Lung (tissue), 12 donors: ENCODE measurements around the gene GRK7. TPM values are rescaled to one million over a fixed set of nuclear protein-coding genes. Genes with fewer than 3 reads are reported as not detected.
"Not testable (repeated sequence)": the region's sequence is repeated elsewhere in the genome, so short reads cannot be mapped to it uniquely, and the experiment has no call there.

Experiments used
- ATAC-seq: fragments of 200-7000 bp; cut with Tn5 transposase; one replicate; pipeline ENCODE4 v1.9.1; 2020; ENCODE audit warnings: moderate number of reproducible peaks; ENCODE audit not compliant: insufficient read depth, low FRiP score
- DNase-seq, 3 donors: peaks; one replicate each; pipeline ENCODE4 v3.0.0-alpha.2; 2013 to 2017
- H3K27ac ChIP-seq, 2 donors: one replicate each; pipeline ENCODE4 v1.5.1; 2013; ENCODE audit warnings: mild to moderate bottlenecking in 2 of 2, moderate library complexity in 2 of 2, control low read depth in 1 of 2, inconsistent platforms in 1 of 2, low read depth in 1 of 2, low read length in 1 of 2
- H3K27me3 ChIP-seq, 3 donors: one replicate each; pipeline ENCODE4 v1.5.1; 2013; ENCODE audit warnings: low read length in 2 of 3; ENCODE audit not compliant: control insufficient read depth in 3 of 3, insufficient read depth in 3 of 3
- H3K36me3 ChIP-seq, 4 donors: one replicate each; pipeline ENCODE4 v1.5.1; 2013; ENCODE audit warnings: low read length in 4 of 4, mild to moderate bottlenecking in 1 of 4, moderate library complexity in 1 of 4; ENCODE audit not compliant: control insufficient read depth in 4 of 4, insufficient read depth in 4 of 4
- H3K4me1 ChIP-seq, 5 donors: one replicate each; pipeline ENCODE4 v1.5.1; 2013; ENCODE audit warnings: low read length in 5 of 5, mild to moderate bottlenecking in 2 of 5, moderate library complexity in 1 of 5; ENCODE audit not compliant: control insufficient read depth in 5 of 5, insufficient read depth in 5 of 5
- H3K4me3 ChIP-seq: one replicate; pipeline ENCODE4 v1.5.1; 2013; ENCODE audit warnings: mild to moderate bottlenecking, control low read depth, moderate library complexity
- H3K9ac ChIP-seq, 2 donors: one replicate each; pipeline ENCODE4 v1.5.1; 2013; ENCODE audit warnings: low read length in 2 of 2, control low read depth in 1 of 2; ENCODE audit not compliant: insufficient read depth in 1 of 2
- H3K9me3 ChIP-seq, 4 donors: one replicate each; pipeline ENCODE4 v1.5.1; 2013; ENCODE audit warnings: low read length in 3 of 4, mild to moderate bottlenecking in 1 of 4, moderate library complexity in 1 of 4; ENCODE audit not compliant: control insufficient read depth in 4 of 4, insufficient read depth in 3 of 4
- WGBS, 2 donors: extraction: QIAGEN DNeasy Blood & Tissue Kit; methylation state at CpG; one replicate each; pipeline ENCODE4 v1.1.7; 2013; 5-methylcytosine and 5-hydroxymethylcytosine counted together
- polyA plus RNA-seq, 2 donors: library from polyadenylated mRNA; stranded (reverse); fragments of 200-250 nt; gene quantifications; one replicate each; pipeline ENCODE4 v1.2.1, GENCODE V29; 2013
- total RNA-seq, 2 donors: library from RNA; depleted of rRNA in 1 of 2; stranded (reverse); fragments of >200 nt in 1 of 2; gene quantifications; one replicate each; pipeline ENCODE4 v1.2.1, GENCODE V29; 2014 to 2021
- TF ChIP-seq, protein P1 (sequence below): IDR thresholded peaks from 2 replicates; pipeline ENCODE4 v1.5.1; 2012; ENCODE audit warnings: mild to moderate bottlenecking; ENCODE audit errors: control extremely low read depth, extremely low read depth
- donor health status: control.
- donor health status: control.
- donor health status: Bipolar disorder and iron deficiency.
- donor health status: healthy.
- donor health status: DM: yes; HTN: yes; CAD: no.

Gene GRK7
- total and polyA plus RNA-seq, 4 donors = 0.06 to 0.12 (median 0.06) TPM; not detected in 1

DNA sequence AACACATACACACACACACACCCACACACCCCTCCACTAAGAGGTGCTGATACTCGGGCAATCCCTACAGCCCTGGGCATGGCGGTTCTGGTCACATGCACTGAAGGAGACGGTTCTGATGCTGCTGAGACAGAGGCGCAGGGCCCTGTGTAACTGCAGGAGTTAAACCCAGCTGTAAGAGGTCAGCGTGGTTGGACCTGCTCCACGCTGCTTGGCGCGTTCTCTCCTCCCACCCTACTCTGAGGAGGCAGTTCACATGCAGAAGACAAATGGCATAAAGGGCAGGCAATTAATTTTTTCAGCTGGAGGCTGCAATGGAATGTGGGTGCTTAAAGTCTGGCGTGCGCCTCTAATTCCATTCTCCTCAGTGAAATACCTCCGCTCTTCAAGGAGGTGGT lies 35.2 kb downstream of the GRK7 start:
- Histone ChIP-seq H3K4me3 (no peak overlapping the region), H3K27ac (peak overlapping the region in 1 of 2 donors; percentile 91), H3K9ac (no peak overlapping the region), H3K9me3 (no peaks in the 10 kb centered on the region), H3K27me3 (no peaks in the 10 kb centered on the region), H3K36me3 (no peaks in the 10 kb centered on the region), H3K4me1 (peaks cover 0 to 35% (median 25%) of the 10 kb centered on the region in 5 donors)
- DNase-seq = peak; percentile 53 to 79 (median 60)
- 45 to 68% methylated on average over 11 of the region's 11 CpGs for WGBS, 2 donors
- TF ChIP-seq, protein P1, sequence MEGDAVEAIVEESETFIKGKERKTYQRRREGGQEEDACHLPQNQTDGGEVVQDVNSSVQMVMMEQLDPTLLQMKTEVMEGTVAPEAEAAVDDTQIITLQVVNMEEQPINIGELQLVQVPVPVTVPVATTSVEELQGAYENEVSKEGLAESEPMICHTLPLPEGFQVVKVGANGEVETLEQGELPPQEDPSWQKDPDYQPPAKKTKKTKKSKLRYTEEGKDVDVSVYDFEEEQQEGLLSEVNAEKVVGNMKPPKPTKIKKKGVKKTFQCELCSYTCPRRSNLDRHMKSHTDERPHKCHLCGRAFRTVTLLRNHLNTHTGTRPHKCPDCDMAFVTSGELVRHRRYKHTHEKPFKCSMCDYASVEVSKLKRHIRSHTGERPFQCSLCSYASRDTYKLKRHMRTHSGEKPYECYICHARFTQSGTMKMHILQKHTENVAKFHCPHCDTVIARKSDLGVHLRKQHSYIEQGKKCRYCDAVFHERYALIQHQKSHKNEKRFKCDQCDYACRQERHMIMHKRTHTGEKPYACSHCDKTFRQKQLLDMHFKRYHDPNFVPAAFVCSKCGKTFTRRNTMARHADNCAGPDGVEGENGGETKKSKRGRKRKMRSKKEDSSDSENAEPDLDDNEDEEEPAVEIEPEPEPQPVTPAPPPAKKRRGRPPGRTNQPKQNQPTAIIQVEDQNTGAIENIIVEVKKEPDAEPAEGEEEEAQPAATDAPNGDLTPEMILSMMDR = no peak
- ATAC-seq = peak; percentile 31

DNA sequence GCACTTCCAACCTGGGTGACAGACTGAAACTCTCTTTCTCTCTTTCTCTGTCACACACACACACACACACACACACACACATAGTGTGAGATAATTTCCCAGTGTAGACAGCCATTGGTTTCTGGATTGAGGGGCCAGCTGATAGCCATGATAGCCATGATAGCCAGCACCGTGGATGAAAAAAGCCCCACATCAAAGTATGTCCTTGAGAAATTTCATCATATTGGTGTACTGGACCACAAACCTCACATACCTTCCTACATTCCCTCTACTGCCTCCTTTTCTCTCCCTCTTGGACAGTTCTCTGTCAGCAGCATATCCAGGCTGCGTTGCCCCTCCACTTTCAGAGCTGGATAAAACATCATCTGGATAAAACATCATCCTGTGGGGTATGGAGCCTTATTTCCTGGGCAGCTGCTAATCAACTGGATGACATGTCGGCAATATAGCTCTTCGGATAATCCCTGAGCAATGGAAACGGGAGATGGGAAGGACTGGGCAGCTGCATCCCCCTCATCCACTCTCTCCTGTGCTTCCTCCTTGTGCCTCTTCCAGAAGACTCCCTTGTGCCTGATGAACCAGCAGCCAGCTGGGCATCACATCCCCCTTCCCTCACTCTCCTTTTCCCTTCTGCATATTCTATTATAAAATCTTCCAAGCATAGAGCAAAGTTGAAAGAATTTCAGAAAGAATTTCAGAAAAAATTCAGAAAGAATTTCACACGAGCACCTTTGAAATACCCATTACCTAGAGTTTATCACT lies 39.3 kb downstream of the GRK7 start:
- no peak overlapping the region for H3K27ac ChIP-seq
- peaks cover 0 to 2% (median 0%) of the 10 kb centered on the region in 4 donors for H3K9me3 ChIP-seq
- TF ChIP-seq, protein P1 = no peak
- ATAC-seq (no peak), DNase-seq (no peak)
- H3K36me3 ChIP-seq = no peaks in the 10 kb centered on the region
- no peak overlapping the region for H3K4me3 ChIP-seq
- WGBS, 2 donors = 93 to 96% methylated on average over 6 of the region's 6 CpGs
- no peaks in the 10 kb centered on the region for H3K27me3 ChIP-seq
- H3K9ac ChIP-seq = no peak overlapping the region
- peaks cover 0 to 16% (median 14%) of the 10 kb centered on the region in 5 donors for H3K4me1 ChIP-seq

DNA sequence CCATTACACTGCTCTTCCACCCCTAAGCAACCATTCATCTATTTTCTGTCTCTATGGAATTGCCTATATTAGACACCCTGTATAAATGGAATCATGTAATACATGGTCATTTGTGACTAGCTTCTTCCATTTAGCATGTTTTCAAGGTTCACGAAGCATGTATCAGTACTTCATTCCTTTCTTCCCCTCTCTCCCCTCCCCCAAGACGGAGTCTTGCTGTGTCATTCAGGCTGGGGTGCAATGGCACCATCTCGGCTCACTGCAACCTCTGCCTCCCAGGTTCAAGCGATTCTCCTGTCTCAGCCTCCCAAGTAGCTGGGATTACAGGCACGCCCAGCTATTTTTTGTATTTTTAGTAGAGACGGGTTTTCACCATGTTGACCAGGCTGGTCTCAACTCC lies 40.3 kb downstream of the GRK7 start:
- H3K9ac ChIP-seq, H3K4me3 ChIP-seq, H3K9me3 ChIP-seq, H3K27ac ChIP-seq, H3K27me3 ChIP-seq, ATAC-seq, H3K36me3 ChIP-seq, H3K4me1 ChIP-seq, DNase-seq: not testable (repeated sequence)
- 94% methylated on average over 6 of the region's 6 CpGs for WGBS, 2 donors

DNA sequence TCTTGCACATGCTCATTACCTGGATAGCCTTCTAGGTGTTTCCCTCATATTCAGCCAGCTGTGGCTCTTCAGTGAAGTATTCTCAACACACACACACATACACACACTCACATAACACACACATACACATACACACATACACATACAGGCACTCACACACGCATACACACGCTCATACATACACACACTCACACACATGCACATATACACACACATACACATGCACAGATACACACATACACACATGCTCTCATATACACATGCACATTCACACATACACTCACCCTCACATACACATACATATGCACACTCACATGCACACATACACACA lies 41.2 kb downstream of the GRK7 start:
- Histone ChIP-seq H3K4me1 (no peaks in the 10 kb centered on the region), H3K36me3 (no peaks in the 10 kb centered on the region), H3K4me3 (no peak overlapping the region), H3K27me3 (no peaks in the 10 kb centered on the region), H3K9ac (no peak overlapping the region), H3K9me3 (peaks cover 0 to 2% (median 0%) of the 10 kb centered on the region in 4 donors), H3K27ac (no peak overlapping the region)
- no peak for DNase-seq
- WGBS, 2 donors = 96 to 98% methylated on average over 2 of the region's 2 CpGs
- no peak for ATAC-seq
- TF ChIP-seq, protein P1 = no peak
